K562 (cell line): Measurements from ENCODE around the gene SLC17A9. TPM values are rescaled to one million over a fixed set of nuclear protein-coding genes. Genes with fewer than 3 reads are reported as not detected.
A peak's percentile ranks its signal among the peaks of the same experiment; 100 is the strongest.

ENCODE experiments used
- BHLHE40 ChIP-seq: IDR thresholded peaks from 2 replicates; pipeline ENCODE4 v1.6.1; 2011; ENCODE audit warnings: low read length, improper control_type of control experiment
- FOXJ3 ChIP-seq: sonication (generic); formaldehyde crosslinking; IDR thresholded peaks from 2 replicates; pipeline ENCODE4 v1.4.0; 2020; ENCODE audit warnings: mild to moderate bottlenecking, missing genetic modification reagents
- HMG20A ChIP-seq: fragments of 450-650 bp; formaldehyde crosslinking; conservative IDR thresholded peaks from 2 replicates; pipeline ENCODE4 v1.4.0; 2020; ENCODE audit warnings: mild to moderate bottlenecking, mixed read lengths
- KAT8 ChIP-seq: fragments of 450-650 bp; IDR thresholded peaks from 2 replicates; pipeline ENCODE4 v1.6.1; 2016; ENCODE audit warnings: low read depth, mild to moderate bottlenecking
- MECOM ChIP-seq: fragments of 250-450 bp; sonication (Bioruptor Pico); IDR thresholded peaks from 2 replicates; pipeline ENCODE4 v1.8.0; 2022; ENCODE audit warnings: inconsistent platforms
- MEF2D ChIP-seq: conservative IDR thresholded peaks from 2 replicates; pipeline ENCODE4 v1.6.1; 2016; ENCODE audit warnings: low read depth, missing genetic modification characterization, missing compliant biosample characterization
- MYC ChIP-seq, 2 experiments: fragments of 250-450 bp in 1 of 2; sonication (Bioruptor Pico) in 1 of 2; IDR thresholded peaks; 2 replicates each; pipeline versions ENCODE4 v1.5.1 to v1.6.1; 2012 to 2021; ENCODE audit warnings: low read depth in 2 of 2, borderline replicate concordance in 1 of 2, improper control_type of control experiment in 1 of 2, low read length in 1 of 2, mild to moderate bottlenecking in 1 of 2, moderate library complexity in 1 of 2
- PHB2 ChIP-seq: fragments of 450-650 bp; IDR thresholded peaks from 2 replicates; pipeline ENCODE4 v1.6.1; 2017; ENCODE audit warnings: low read depth
- RBFOX2 ChIP-seq: fragments of 200-400 bp; formaldehyde crosslinking; IDR thresholded peaks from 2 replicates; pipeline ENCODE4 v1.6.1; 2017; ENCODE audit warnings: low read depth, mild to moderate bottlenecking, low read length, moderate library complexity
- TCF7L2 ChIP-seq: fragments of 150-350 bp; IDR thresholded peaks from 2 replicates; pipeline ENCODE4 v1.6.1; 2016; ENCODE audit warnings: low read depth, mild to moderate bottlenecking, low read length, moderate library complexity
- TCFL5 ChIP-seq: fragments of 250-450 bp; sonication (Bioruptor Pico); conservative IDR thresholded peaks from 2 replicates; pipeline ENCODE4 v1.6.1; 2021; ENCODE audit warnings: mild to moderate bottlenecking, moderate library complexity, matching md5 sums
- ZBTB7A ChIP-seq: IDR thresholded peaks from 2 replicates; pipeline ENCODE4 v1.6.1; 2011; ENCODE audit warnings: low read depth, mild to moderate bottlenecking, low read length, moderate library complexity, borderline replicate concordance; ENCODE audit not compliant: control insufficient read depth
- ZNF316 ChIP-seq: fragments of 450-650 bp; IDR thresholded peaks from 2 replicates; pipeline ENCODE4 v1.6.1; 2016
- polyA plus RNA-seq, 8 experiments: library from polyadenylated mRNA; depleted of rRNA in 4 of 8; stranded (reverse) in 5 of 8; unstranded in 3 of 8; fragments of >200 nt; fragmentation: Nextera tagmentation in 2 of 8; fragmentation: Illumina TruSeq in 1 of 8; extraction: Ambion mirVana in 2 of 8; extraction: Trizol in 1 of 8; gene quantifications; 2 replicates each; pipeline versions ENCODE4 v1.2.1 to v1.2.3, GENCODE V29; 2011 to 2014; ENCODE audit warnings: inconsistent platforms in 1 of 8, missing spikeins in 1 of 8
- total RNA-seq, 7 experiments: library from RNA; depleted of rRNA in 6 of 7; stranded (reverse); fragments of >200 nt in 6 of 7; fragmentation: Illumina TruSeq in 2 of 7; extraction: Trizol in 2 of 7; gene quantifications; 2 replicates each; pipeline versions ENCODE4 v1.2.1 to v1.2.3, GENCODE V29; 2011 to 2021; ENCODE audit warnings: low replicate concordance in 1 of 7
- TF ChIP-seq, protein P1 (sequence below): fragments of 200-800 bp; sonication (Bioruptor generic); IDR thresholded peaks from 2 replicates; pipeline ENCODE4 v1.6.1; 2017; ENCODE audit warnings: missing genetic modification characterization, missing compliant biosample characterization
- TF ChIP-seq, protein P2 (sequence below): fragments of 450-650 bp; IDR thresholded peaks from 2 replicates; pipeline ENCODE4 v1.6.1; 2017; ENCODE audit warnings: antibody characterized with exemption, mild to moderate bottlenecking
- TF ChIP-seq, protein P3 (sequence below): IDR thresholded peaks from 2 replicates; pipeline ENCODE4 v1.6.1; 2012; ENCODE audit warnings: low read depth, low read length, improper control_type of control experiment, borderline replicate concordance
- TF ChIP-seq, protein P4 (sequence below), 2 experiments: IDR thresholded peaks in 1 of 2; conservative IDR thresholded peaks in 1 of 2; 2 replicates each; pipeline ENCODE4 v1.6.1; 2016; ENCODE audit warnings: low read depth in 2 of 2, mild to moderate bottlenecking in 1 of 2, missing compliant biosample characterization in 1 of 2, missing genetic modification characterization in 1 of 2, moderate library complexity in 1 of 2

SLC17A9 gene
- total and polyA plus RNA-seq, 9 of the 15 experiments (the other 6 are each of a cell fraction or from before 2014, with no cell fraction given), result 0.04 to 0.31 TPM; not detected in 7

DNA sequence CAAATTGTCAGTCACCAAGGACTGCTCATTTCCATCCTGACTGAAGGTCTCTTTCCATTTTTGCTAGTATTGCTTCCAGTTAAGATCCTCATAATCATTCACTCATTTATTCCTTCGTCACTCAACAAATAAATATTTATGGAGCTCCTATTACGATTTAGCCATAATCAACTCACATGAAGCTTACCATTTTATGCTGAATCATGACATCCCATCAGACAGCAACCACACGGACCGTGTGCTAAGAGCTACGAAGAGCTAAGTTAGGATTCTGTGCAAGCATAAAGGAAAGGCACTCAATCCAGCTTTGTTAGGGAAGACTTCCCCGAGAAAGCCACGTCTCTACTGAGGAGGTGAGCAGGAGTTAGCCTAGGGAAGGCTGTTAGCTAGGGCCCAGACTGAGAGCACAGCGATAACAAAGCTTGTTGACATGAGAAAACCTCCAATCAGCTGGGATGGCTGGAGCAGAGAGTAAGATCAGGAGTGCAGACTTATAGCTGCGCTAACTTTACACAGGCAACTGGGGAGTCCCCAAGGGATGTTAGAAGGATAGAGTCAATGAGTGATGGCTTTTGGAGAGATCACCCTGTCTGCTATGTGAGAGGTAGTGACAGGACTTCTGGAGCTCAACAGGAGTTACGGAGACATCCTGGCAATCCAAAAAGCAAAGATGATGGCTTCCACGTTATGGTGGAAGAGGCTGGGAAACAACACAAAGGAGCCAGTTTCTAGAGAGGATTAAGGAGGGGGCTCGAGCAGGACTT, 17.1 kb upstream of the SLC17A9 start (continued):
- TF ChIP-seq, protein P1, sequence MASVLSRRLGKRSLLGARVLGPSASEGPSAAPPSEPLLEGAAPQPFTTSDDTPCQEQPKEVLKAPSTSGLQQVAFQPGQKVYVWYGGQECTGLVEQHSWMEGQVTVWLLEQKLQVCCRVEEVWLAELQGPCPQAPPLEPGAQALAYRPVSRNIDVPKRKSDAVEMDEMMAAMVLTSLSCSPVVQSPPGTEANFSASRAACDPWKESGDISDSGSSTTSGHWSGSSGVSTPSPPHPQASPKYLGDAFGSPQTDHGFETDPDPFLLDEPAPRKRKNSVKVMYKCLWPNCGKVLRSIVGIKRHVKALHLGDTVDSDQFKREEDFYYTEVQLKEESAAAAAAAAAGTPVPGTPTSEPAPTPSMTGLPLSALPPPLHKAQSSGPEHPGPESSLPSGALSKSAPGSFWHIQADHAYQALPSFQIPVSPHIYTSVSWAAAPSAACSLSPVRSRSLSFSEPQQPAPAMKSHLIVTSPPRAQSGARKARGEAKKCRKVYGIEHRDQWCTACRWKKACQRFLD (CRISPR knock-in tag), result no peak
- TF ChIP-seq HMG20A (CRISPR knock-in tag) (no peak), ZNF316 (peak; percentile 97), PHB2 (no peak), ZBTB7A (no peak), BHLHE40 (no peak), KAT8 (no peak), TCFL5 (CRISPR knock-in tag) (no peak), RBFOX2 (no peak), TCF7L2 (no peak), MECOM (CRISPR knock-in tag) (no peak), FOXJ3 (CRISPR knock-in tag) (no peak), MYC (IDR thresholded peaks at IDR 0.05; ENCODE audit: low read depth, low read length) (no peak), MYC (CRISPR knock-in tag; IDR thresholded peaks at IDR 0.05; ENCODE audit: borderline replicate concordance, low read depth) (no peak), MEF2D (tag) (no peak)
- TF ChIP-seq, protein P2, sequence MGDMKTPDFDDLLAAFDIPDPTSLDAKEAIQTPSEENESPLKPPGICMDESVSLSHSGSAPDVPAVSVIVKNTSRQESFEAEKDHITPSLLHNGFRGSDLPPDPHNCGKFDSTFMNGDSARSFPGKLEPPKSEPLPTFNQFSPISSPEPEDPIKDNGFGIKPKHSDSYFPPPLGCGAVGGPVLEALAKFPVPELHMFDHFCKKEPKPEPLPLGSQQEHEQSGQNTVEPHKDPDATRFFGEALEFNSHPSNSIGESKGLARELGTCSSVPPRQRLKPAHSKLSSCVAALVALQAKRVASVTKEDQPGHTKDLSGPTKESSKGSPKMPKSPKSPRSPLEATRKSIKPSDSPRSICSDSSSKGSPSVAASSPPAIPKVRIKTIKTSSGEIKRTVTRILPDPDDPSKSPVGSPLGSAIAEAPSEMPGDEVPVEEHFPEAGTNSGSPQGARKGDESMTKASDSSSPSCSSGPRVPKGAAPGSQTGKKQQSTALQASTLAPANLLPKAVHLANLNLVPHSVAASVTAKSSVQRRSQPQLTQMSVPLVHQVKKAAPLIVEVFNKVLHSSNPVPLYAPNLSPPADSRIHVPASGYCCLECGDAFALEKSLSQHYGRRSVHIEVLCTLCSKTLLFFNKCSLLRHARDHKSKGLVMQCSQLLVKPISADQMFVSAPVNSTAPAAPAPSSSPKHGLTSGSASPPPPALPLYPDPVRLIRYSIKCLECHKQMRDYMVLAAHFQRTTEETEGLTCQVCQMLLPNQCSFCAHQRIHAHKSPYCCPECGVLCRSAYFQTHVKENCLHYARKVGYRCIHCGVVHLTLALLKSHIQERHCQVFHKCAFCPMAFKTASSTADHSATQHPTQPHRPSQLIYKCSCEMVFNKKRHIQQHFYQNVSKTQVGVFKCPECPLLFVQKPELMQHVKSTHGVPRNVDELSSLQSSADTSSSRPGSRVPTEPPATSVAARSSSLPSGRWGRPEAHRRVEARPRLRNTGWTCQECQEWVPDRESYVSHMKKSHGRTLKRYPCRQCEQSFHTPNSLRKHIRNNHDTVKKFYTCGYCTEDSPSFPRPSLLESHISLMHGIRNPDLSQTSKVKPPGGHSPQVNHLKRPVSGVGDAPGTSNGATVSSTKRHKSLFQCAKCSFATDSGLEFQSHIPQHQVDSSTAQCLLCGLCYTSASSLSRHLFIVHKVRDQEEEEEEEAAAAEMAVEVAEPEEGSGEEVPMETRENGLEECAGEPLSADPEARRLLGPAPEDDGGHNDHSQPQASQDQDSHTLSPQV, result no peak
- TF ChIP-seq, protein P3, sequence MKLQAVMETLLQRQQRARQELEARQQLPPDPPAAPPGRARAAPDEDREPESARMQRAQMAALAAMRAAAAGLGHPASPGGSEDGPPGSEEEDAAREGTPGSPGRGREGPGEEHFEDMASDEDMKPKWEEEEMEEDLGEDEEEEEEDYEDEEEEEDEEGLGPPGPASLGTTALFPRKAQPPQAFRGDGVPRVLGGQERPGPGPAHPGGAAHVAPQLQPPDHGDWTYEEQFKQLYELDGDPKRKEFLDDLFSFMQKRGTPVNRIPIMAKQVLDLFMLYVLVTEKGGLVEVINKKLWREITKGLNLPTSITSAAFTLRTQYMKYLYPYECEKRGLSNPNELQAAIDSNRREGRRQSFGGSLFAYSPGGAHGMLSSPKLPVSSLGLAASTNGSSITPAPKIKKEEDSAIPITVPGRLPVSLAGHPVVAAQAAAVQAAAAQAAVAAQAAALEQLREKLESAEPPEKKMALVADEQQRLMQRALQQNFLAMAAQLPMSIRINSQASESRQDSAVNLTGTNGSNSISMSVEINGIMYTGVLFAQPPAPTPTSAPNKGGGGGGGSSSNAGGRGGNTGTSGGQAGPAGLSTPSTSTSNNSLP, result no peak
- TF ChIP-seq, protein P4, sequence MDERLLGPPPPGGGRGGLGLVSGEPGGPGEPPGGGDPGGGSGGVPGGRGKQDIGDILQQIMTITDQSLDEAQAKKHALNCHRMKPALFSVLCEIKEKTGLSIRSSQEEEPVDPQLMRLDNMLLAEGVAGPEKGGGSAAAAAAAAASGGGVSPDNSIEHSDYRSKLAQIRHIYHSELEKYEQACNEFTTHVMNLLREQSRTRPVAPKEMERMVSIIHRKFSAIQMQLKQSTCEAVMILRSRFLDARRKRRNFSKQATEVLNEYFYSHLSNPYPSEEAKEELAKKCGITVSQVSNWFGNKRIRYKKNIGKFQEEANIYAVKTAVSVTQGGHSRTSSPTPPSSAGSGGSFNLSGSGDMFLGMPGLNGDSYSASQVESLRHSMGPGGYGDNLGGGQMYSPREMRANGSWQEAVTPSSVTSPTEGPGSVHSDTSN (CRISPR knock-in tag; IDR thresholded peaks at IDR 0.05; ENCODE audit: low read depth), result no peak
- TF ChIP-seq, protein P4 (tag; conservative IDR thresholded peaks at IDR 0.05; ENCODE audit: low read depth), result peak; percentile 21; the same call in 1 of the 2 replicates
